ENCODE measurements around the gene CDAN1.
"Not testable (repeated sequence)": the region's sequence is repeated elsewhere in the genome, so short reads cannot be mapped to it uniquely, and the experiment has no call there.

The CDAN1 gene

GRCh38 chr15:42704492-42704926 lies 32.4 kb downstream of the CDAN1 start:
- no peaks in the 10 kb centered on the region for H3K4me1 Mint-ChIP-seq (ENCODE audit: low read depth)
- H3K4me3 Mint-ChIP-seq, result no peak overlapping the region
- no peaks in the 10 kb centered on the region for H3K27me3 Mint-ChIP-seq
- H3K9me3 Mint-ChIP-seq (ENCODE audit: low read depth), result no peaks in the 10 kb centered on the region
- no peak overlapping the region for H3K27ac Mint-ChIP-seq
- peaks cover 2% of the 10 kb centered on the region for H3K36me3 Mint-ChIP-seq

- no peak overlapping the region for H3K27ac Mint-ChIP-seq
- no peaks in the 10 kb centered on the region for H3K9me3 Mint-ChIP-seq (ENCODE audit: low read depth)
- H3K36me3 Mint-ChIP-seq, result peaks cover 5% of the 10 kb centered on the region
- no peaks in the 10 kb centered on the region for H3K27me3 Mint-ChIP-seq
- H3K4me1 Mint-ChIP-seq (ENCODE audit: low read depth), result no peaks in the 10 kb centered on the region
- no peak overlapping the region for H3K4me3 Mint-ChIP-seq
These were observed 40.3 kb downstream of the CDAN1 start for GRCh38 chr15:42696626-42697025.

- Mint-ChIP-seq H3K36me3 (peaks cover 5% of the 10 kb centered on the region), H3K27me3 (no peaks in the 10 kb centered on the region), H3K9me3 (ENCODE audit: low read depth) (no peaks in the 10 kb centered on the region), H3K4me1 (ENCODE audit: low read depth) (no peaks in the 10 kb centered on the region), H3K4me3 (no peak overlapping the region), H3K27ac (no peak overlapping the region)
These were observed 41.3 kb downstream of the CDAN1 start for GRCh38 chr15:42695527-42696071.

- H3K4me3 Mint-ChIP-seq, result no peak overlapping the region
- H3K27ac Mint-ChIP-seq, result no peak overlapping the region
- H3K4me1 Mint-ChIP-seq (ENCODE audit: low read depth), result no peaks in the 10 kb centered on the region
- H3K9me3 Mint-ChIP-seq (ENCODE audit: low read depth), result no peaks in the 10 kb centered on the region
- H3K36me3 Mint-ChIP-seq, result peaks cover 3% of the 10 kb centered on the region
- no peaks in the 10 kb centered on the region for H3K27me3 Mint-ChIP-seq
These were observed 42.5 kb downstream of the CDAN1 start for GRCh38 chr15:42694398-42694797.

- no peak overlapping the region for H3K27ac Mint-ChIP-seq
- peaks cover 3% of the 10 kb centered on the region for H3K36me3 Mint-ChIP-seq
- no peaks in the 10 kb centered on the region for H3K27me3 Mint-ChIP-seq
- no peaks in the 10 kb centered on the region for H3K4me1 Mint-ChIP-seq (ENCODE audit: low read depth)
- no peak overlapping the region for H3K4me3 Mint-ChIP-seq
- H3K9me3 Mint-ChIP-seq (ENCODE audit: low read depth), result no peaks in the 10 kb centered on the region
These were observed 43.0 kb downstream of the CDAN1 start for GRCh38 chr15:42693942-42694341.

GRCh38 chr15:42693496-42693895 lies 43.4 kb downstream of the CDAN1 start:
- Mint-ChIP-seq H3K4me3 (no peak overlapping the region), H3K4me1 (ENCODE audit: low read depth) (no peaks in the 10 kb centered on the region), H3K27ac (no peak overlapping the region)

GRCh38 chr15:42692997-42693396 lies 43.9 kb downstream of the CDAN1 start:
- no peaks in the 10 kb centered on the region for H3K9me3 Mint-ChIP-seq (ENCODE audit: low read depth)
- H3K4me1 Mint-ChIP-seq (ENCODE audit: low read depth), result no peaks in the 10 kb centered on the region
- H3K27me3 Mint-ChIP-seq, result no peaks in the 10 kb centered on the region
- H3K27ac Mint-ChIP-seq, result no peak overlapping the region
- no peak overlapping the region for H3K4me3 Mint-ChIP-seq
- peaks cover 3% of the 10 kb centered on the region for H3K36me3 Mint-ChIP-seq

More at GRCh38 chr15:42693496-42693895, 43.4 kb downstream of the CDAN1 start:
- Mint-ChIP-seq H3K36me3 (peaks cover 3% of the 10 kb centered on the region), H3K9me3 (ENCODE audit: low read depth) (no peaks in the 10 kb centered on the region), H3K27me3 (no peaks in the 10 kb centered on the region)

GRCh38 chr15:42692536-42692935 lies 44.4 kb downstream of the CDAN1 start:
- H3K9me3 Mint-ChIP-seq (ENCODE audit: low read depth), result no peaks in the 10 kb centered on the region
- H3K4me1 Mint-ChIP-seq (ENCODE audit: low read depth), result no peaks in the 10 kb centered on the region

GRCh38 chr15:42691770-42692169 lies 45.2 kb downstream of the CDAN1 start:
- no peak overlapping the region for H3K4me3 Mint-ChIP-seq
- no peaks in the 10 kb centered on the region for H3K4me1 Mint-ChIP-seq (ENCODE audit: low read depth)
- peaks cover 7% of the 10 kb centered on the region for H3K36me3 Mint-ChIP-seq
- H3K27ac Mint-ChIP-seq, result no peak overlapping the region
- no peaks in the 10 kb centered on the region for H3K27me3 Mint-ChIP-seq
- no peaks in the 10 kb centered on the region for H3K9me3 Mint-ChIP-seq (ENCODE audit: low read depth)

More at GRCh38 chr15:42692536-42692935, 44.4 kb downstream of the CDAN1 start:
- no peak overlapping the region for H3K4me3 Mint-ChIP-seq
- peaks cover 3% of the 10 kb centered on the region for H3K36me3 Mint-ChIP-seq
- no peaks in the 10 kb centered on the region for H3K27me3 Mint-ChIP-seq
- H3K27ac Mint-ChIP-seq, result no peak overlapping the region

- Mint-ChIP-seq H3K4me3 (no peak overlapping the region), H3K4me1 (ENCODE audit: low read depth) (no peaks in the 10 kb centered on the region), H3K27ac (no peak overlapping the region), H3K9me3 (ENCODE audit: low read depth) (no peaks in the 10 kb centered on the region), H3K36me3 (peaks cover 4% of the 10 kb centered on the region), H3K27me3 (no peaks in the 10 kb centered on the region)
These were observed 45.6 kb downstream of the CDAN1 start for GRCh38 chr15:42691308-42691707.

GRCh38 chr15:42688301-42688700 lies 48.6 kb downstream of the CDAN1 start:
- Mint-ChIP-seq H3K27me3 (no peaks in the 10 kb centered on the region), H3K27ac (no peak overlapping the region), H3K36me3 (peaks cover 5% of the 10 kb centered on the region), H3K4me3 (no peak overlapping the region), H3K4me1 (ENCODE audit: low read depth) (no peaks in the 10 kb centered on the region), H3K9me3 (ENCODE audit: low read depth) (no peaks in the 10 kb centered on the region)

GRCh38 chr15:42687740-42688139 lies 49.2 kb downstream of the CDAN1 start:
- no peaks in the 10 kb centered on the region for H3K9me3 Mint-ChIP-seq (ENCODE audit: low read depth)
- H3K27me3 Mint-ChIP-seq, result no peaks in the 10 kb centered on the region
- H3K27ac Mint-ChIP-seq, result no peak overlapping the region
- peaks cover 8% of the 10 kb centered on the region for H3K36me3 Mint-ChIP-seq
- H3K4me3 Mint-ChIP-seq, result no peak overlapping the region
- H3K4me1 Mint-ChIP-seq (ENCODE audit: low read depth), result no peaks in the 10 kb centered on the region

- Mint-ChIP-seq H3K4me3 (no peak overlapping the region), H3K27ac (no peak overlapping the region)
These were observed 50.6 kb downstream of the CDAN1 start for GRCh38 chr15:42686281-42686680.

GRCh38 chr15:42681119-42681518 lies 55.8 kb downstream of the CDAN1 start:
- no peak overlapping the region for H3K4me3 Mint-ChIP-seq
- no peaks in the 10 kb centered on the region for H3K27me3 Mint-ChIP-seq
- H3K9me3 Mint-ChIP-seq (ENCODE audit: low read depth), result no peaks in the 10 kb centered on the region
- H3K36me3 Mint-ChIP-seq, result peaks cover 14% of the 10 kb centered on the region
- H3K4me1 Mint-ChIP-seq (ENCODE audit: low read depth), result peaks cover 3% of the 10 kb centered on the region
- no peak overlapping the region for H3K27ac Mint-ChIP-seq

More at GRCh38 chr15:42686281-42686680, 50.6 kb downstream of the CDAN1 start:
- Mint-ChIP-seq H3K4me1 (ENCODE audit: low read depth) (no peaks in the 10 kb centered on the region), H3K36me3 (peaks cover 12% of the 10 kb centered on the region), H3K27me3 (no peaks in the 10 kb centered on the region), H3K9me3 (ENCODE audit: low read depth) (no peaks in the 10 kb centered on the region)

GRCh38 chr15:42680142-42680482 lies 56.8 kb downstream of the CDAN1 start:
- H3K9me3 Mint-ChIP-seq (ENCODE audit: low read depth); H3K4me1 Mint-ChIP-seq (ENCODE audit: low read depth); H3K4me3 Mint-ChIP-seq; H3K27ac Mint-ChIP-seq; H3K27me3 Mint-ChIP-seq: not testable (repeated sequence)
- H3K36me3 Mint-ChIP-seq, result peaks cover 17% of the 10 kb centered on the region
